H9 (cell line): ENCODE measurements around the gene PFKFB2. TPM values are rescaled to one million over a fixed set of nuclear protein-coding genes. Genes with fewer than 3 reads are reported as not detected.

ENCODE experiments used
- DNase-seq: peaks from one replicate; pipeline ENCODE4 v3.0.0-alpha.2; 2017
- H2AFZ ChIP-seq: one replicate; pipeline ENCODE4 v1.6.1; 2013; ENCODE audit warnings: mild to moderate bottlenecking, low read length, control low read depth, moderate library complexity
- H2AK5ac ChIP-seq: 2 replicates; pipeline ENCODE4 v1.6.1; 2013; ENCODE audit warnings: low read length, control low read depth, mixed read lengths; ENCODE audit not compliant: insufficient read length
- H2BK120ac ChIP-seq: one replicate; pipeline ENCODE4 v1.6.1; 2013; ENCODE audit warnings: low read depth, mild to moderate bottlenecking, low read length, control low read depth, inconsistent platforms; ENCODE audit not compliant: poor library complexity, severe bottlenecking
- H2BK12ac ChIP-seq: 2 replicates; pipeline ENCODE4 v1.6.1; 2013; ENCODE audit warnings: low read length, control low read depth, mixed read lengths, low read depth; ENCODE audit not compliant: insufficient read length
- H2BK15ac ChIP-seq: 2 replicates; pipeline ENCODE4 v1.6.1; 2013; ENCODE audit warnings: low read depth, low read length, control low read depth
- H2BK20ac ChIP-seq: one replicate; pipeline ENCODE4 v1.6.1; 2013; ENCODE audit warnings: low read depth, mild to moderate bottlenecking, low read length, control low read depth, inconsistent platforms; ENCODE audit not compliant: poor library complexity, severe bottlenecking
- H2BK5ac ChIP-seq: 2 replicates; pipeline ENCODE4 v1.6.1; 2013; ENCODE audit warnings: low read length, control low read depth, mixed read lengths; ENCODE audit not compliant: insufficient read length
- H3K14ac ChIP-seq: 2 replicates; pipeline ENCODE4 v1.6.1; 2013; ENCODE audit warnings: low read length, control low read depth; ENCODE audit not compliant: insufficient read depth
- H3K18ac ChIP-seq: 2 replicates; pipeline ENCODE4 v1.6.1; 2013; ENCODE audit warnings: low read depth, mild to moderate bottlenecking, mixed read lengths, low read length, control low read depth; ENCODE audit not compliant: insufficient read length
- H3K23ac ChIP-seq: 2 replicates; pipeline ENCODE4 v1.6.1; 2013; ENCODE audit warnings: low read length, control low read depth, mixed read lengths, low read depth; ENCODE audit not compliant: insufficient read length
- H3K23me2 ChIP-seq: 2 replicates; pipeline ENCODE4 v1.6.1; 2013; ENCODE audit warnings: low read depth, mild to moderate bottlenecking, mixed read lengths, low read length, control low read depth; ENCODE audit not compliant: insufficient read length, poor library complexity, severe bottlenecking
- H3K27ac ChIP-seq: 2 replicates; pipeline ENCODE4 v1.5.1; 2013; ENCODE audit warnings: low read length, control low read depth, mixed read lengths, low read depth; ENCODE audit not compliant: insufficient read length
- H3K27me3 ChIP-seq: 2 replicates; pipeline ENCODE4 v1.6.1; 2013; ENCODE audit warnings: low read length, control low read depth, inconsistent platforms; ENCODE audit not compliant: insufficient read depth
- H3K4ac ChIP-seq: 2 replicates; pipeline ENCODE4 v1.6.1; 2013; ENCODE audit warnings: low read depth, mild to moderate bottlenecking, control low read depth, inconsistent platforms, low read length, moderate library complexity
- H3K4me1 ChIP-seq: 2 replicates; pipeline ENCODE4 v1.6.1; 2013; ENCODE audit warnings: low read length, control low read depth, inconsistent platforms; ENCODE audit not compliant: insufficient read depth
- H3K4me2 ChIP-seq: 2 replicates; pipeline ENCODE4 v1.6.1; 2013; ENCODE audit warnings: low read length, control low read depth, mixed read lengths; ENCODE audit not compliant: insufficient read length, insufficient read depth
- H3K56ac ChIP-seq: 2 replicates; pipeline ENCODE4 v1.6.1; 2013; ENCODE audit warnings: low read depth, mild to moderate bottlenecking, mixed read lengths, low read length, control low read depth; ENCODE audit not compliant: insufficient read length
- H3K79me1 ChIP-seq: 2 replicates; pipeline ENCODE4 v1.6.1; 2013; ENCODE audit warnings: low read depth, mild to moderate bottlenecking, moderate library complexity, low read length, control low read depth, inconsistent platforms; ENCODE audit not compliant: insufficient read depth, poor library complexity, severe bottlenecking
- H3K79me2 ChIP-seq: 2 replicates; pipeline ENCODE4 v1.6.1; 2013; ENCODE audit warnings: low read length, control low read depth, inconsistent platforms; ENCODE audit not compliant: insufficient read depth
- H3K9ac ChIP-seq: 2 replicates; pipeline ENCODE4 v1.6.1; 2013; ENCODE audit warnings: low read length, control low read depth, mixed read lengths; ENCODE audit not compliant: insufficient read length; ENCODE audit errors: extremely low read depth
- H3K9me3 ChIP-seq: one replicate; pipeline ENCODE4 v1.6.1; 2013; ENCODE audit warnings: low read depth, low read length, inconsistent platforms; ENCODE audit not compliant: control insufficient read depth
- H3T11ph ChIP-seq: one replicate; pipeline ENCODE4 v1.6.1; 2013; ENCODE audit warnings: mild to moderate bottlenecking, low read length, control low read depth, inconsistent platforms
- H4K20me1 ChIP-seq: one replicate; pipeline ENCODE4 v1.6.1; 2013; ENCODE audit not compliant: control insufficient read depth, insufficient read length, insufficient read depth
- H4K5ac ChIP-seq: 2 replicates; pipeline ENCODE4 v1.6.1; 2013; ENCODE audit warnings: low read depth, mild to moderate bottlenecking, mixed read lengths, low read length, control low read depth; ENCODE audit not compliant: insufficient read length
- H4K8ac ChIP-seq: replicated peaks from 2 replicates; pipeline ENCODE4 v1.6.1; 2013; ENCODE audit warnings: low read length, control low read depth, mixed read lengths, low read depth; ENCODE audit not compliant: insufficient read length
- H4K91ac ChIP-seq: 2 replicates; pipeline ENCODE4 v1.6.1; 2013; ENCODE audit warnings: low read depth, mild to moderate bottlenecking, moderate library complexity, mixed read lengths, low read length, control low read depth; ENCODE audit not compliant: insufficient read length
- H3K27ac Mint-ChIP-seq, 3 experiments: 2 replicates in 2 of 3; 3 replicates in 1 of 3; pipeline ENCODE4 v1.8.0; 2020 to 2021; ENCODE audit warnings: mixed read lengths in 3 of 3, mild to moderate bottlenecking in 1 of 3, moderate library complexity in 1 of 3
- H3K27me3 Mint-ChIP-seq: 2 replicates; pipeline ENCODE4 v1.8.0; 2021; ENCODE audit warnings: low read depth, mild to moderate bottlenecking, moderate library complexity, mixed read lengths
- H3K36me3 Mint-ChIP-seq, 3 experiments: 2 replicates in 2 of 3; 3 replicates in 1 of 3; pipeline ENCODE4 v1.8.0; 2020 to 2021; ENCODE audit warnings: low read depth in 3 of 3, mixed read lengths in 3 of 3; ENCODE audit not compliant: insufficient read depth in 1 of 3
- H3K4me1 Mint-ChIP-seq, 2 experiments: 2 replicates each; pipeline ENCODE4 v1.8.0; 2020; ENCODE audit warnings: mixed read lengths in 2 of 2
- H3K4me3 Mint-ChIP-seq, 2 experiments: 2 replicates in 1 of 2; 3 replicates in 1 of 2; pipeline ENCODE4 v1.8.0; 2020 to 2021; ENCODE audit warnings: mild to moderate bottlenecking in 2 of 2, mixed read lengths in 2 of 2, moderate library complexity in 1 of 2
- H3K9me3 Mint-ChIP-seq, 2 experiments: 2 replicates in 1 of 2; 3 replicates in 1 of 2; pipeline ENCODE4 v1.8.0; 2020; ENCODE audit warnings: mild to moderate bottlenecking in 2 of 2, mixed read lengths in 2 of 2, moderate library complexity in 1 of 2
- WGBS: extraction: QIAGEN DNeasy Blood & Tissue Kit; methylation state at CpG from one replicate; pipeline ENCODE4 v1.1.7; 2013; ENCODE audit warnings: missing lambda C conversion rate, low lambda C conversion rate, mixed read lengths; ENCODE audit not compliant: insufficient read length; ENCODE audit errors: extremely low coverage; 5-methylcytosine and 5-hydroxymethylcytosine counted together
- total RNA-seq: library from RNA; stranded (reverse); gene quantifications from 2 replicates; pipeline ENCODE4 v1.2.1, GENCODE V29; 2021
- TF ChIP-seq, protein P1 (sequence below): fragments of 200-600 bp; sonication (generic); conservative IDR thresholded peaks from 3 replicates; pipeline ENCODE4 v1.8.0; 2021; ENCODE audit warnings: antibody characterized with exemption, mild to moderate bottlenecking

PFKFB2 gene
- total RNA-seq, 1 experiment from 2014 or later = 14.6 TPM

DNA sequence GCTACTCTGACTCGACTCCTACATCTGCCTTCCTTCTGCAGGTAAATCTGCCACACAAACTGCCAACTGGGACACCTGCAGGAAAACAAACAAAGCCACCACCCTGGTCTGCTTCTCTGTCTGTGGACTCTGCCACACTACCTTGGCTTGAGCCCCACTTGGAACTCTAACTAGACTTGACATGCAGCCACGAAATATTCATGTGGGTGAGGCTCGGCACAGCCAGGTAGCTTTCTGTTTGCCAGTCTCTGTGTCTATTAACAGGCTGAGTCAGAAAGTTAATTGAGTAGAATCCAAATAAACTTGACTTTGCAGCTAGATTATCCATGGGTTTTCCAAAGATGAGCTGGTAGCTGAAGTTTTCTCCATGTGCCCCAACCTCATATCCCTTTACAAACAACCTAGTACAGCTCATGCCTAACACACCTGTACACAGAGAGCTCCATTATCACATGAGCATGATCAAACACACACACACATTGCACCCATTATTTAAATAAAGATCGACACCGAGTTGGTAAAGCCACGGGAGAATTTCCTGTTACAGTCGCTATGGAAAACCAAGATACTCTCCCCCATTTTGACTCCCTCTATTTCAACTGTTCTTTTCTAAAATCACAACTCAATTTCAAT is 21.3 kb upstream of the PFKFB2 start:
- Histone ChIP-seq H2AFZ (no peak overlapping the region), H3T11ph (no peak overlapping the region), H4K5ac (no peak overlapping the region), H3K18ac (no peak overlapping the region), H2BK12ac (no peak overlapping the region), H3K14ac (no peak overlapping the region), H3K23ac (no peak overlapping the region), H3K56ac (no peak overlapping the region), H2BK20ac (no peak overlapping the region), H3K4ac (no peak overlapping the region), H3K23me2 (no peaks in the 10 kb centered on the region), H2BK15ac (no peak overlapping the region), H2BK5ac (no peak overlapping the region), H3K27ac (no peak overlapping the region), H4K8ac (no peak overlapping the region), H2AK5ac (no peak overlapping the region), H3K9me3 (no peaks in the 10 kb centered on the region), H3K4me2 (peak overlapping the region; percentile 20), H3K9ac (no peak overlapping the region), H3K79me1 (no peaks in the 10 kb centered on the region), H4K91ac (no peak overlapping the region), H3K4me1 (peaks cover 20% of the 10 kb centered on the region), H2BK120ac (no peak overlapping the region), H3K27me3 (no peaks in the 10 kb centered on the region), H3K79me2 (no peaks in the 10 kb centered on the region; the same call in 1 of the 2 replicates), H4K20me1 (no peaks in the 10 kb centered on the region)
- Mint-ChIP-seq H3K4me3 (peak overlapping the region in 1 of 2 experiments; percentile 66; a peak in 3 of 5 replicates), H3K27ac (peak overlapping the region; percentile 11 to 80 (median 40); a peak in 5 of 7 replicates), H3K4me1 (peaks cover 44 to 50% of the 10 kb centered on the region in 2 experiments), H3K36me3 (no peaks in the 10 kb centered on the region; a peak in 1 of 7 replicates), H3K27me3 (no peaks in the 10 kb centered on the region), H3K9me3 (no peaks in the 10 kb centered on the region)
- WGBS = no CpG with 5 or more reads among the region's 7 CpGs
- DNase-seq = no peak
- TF ChIP-seq, protein P1, sequence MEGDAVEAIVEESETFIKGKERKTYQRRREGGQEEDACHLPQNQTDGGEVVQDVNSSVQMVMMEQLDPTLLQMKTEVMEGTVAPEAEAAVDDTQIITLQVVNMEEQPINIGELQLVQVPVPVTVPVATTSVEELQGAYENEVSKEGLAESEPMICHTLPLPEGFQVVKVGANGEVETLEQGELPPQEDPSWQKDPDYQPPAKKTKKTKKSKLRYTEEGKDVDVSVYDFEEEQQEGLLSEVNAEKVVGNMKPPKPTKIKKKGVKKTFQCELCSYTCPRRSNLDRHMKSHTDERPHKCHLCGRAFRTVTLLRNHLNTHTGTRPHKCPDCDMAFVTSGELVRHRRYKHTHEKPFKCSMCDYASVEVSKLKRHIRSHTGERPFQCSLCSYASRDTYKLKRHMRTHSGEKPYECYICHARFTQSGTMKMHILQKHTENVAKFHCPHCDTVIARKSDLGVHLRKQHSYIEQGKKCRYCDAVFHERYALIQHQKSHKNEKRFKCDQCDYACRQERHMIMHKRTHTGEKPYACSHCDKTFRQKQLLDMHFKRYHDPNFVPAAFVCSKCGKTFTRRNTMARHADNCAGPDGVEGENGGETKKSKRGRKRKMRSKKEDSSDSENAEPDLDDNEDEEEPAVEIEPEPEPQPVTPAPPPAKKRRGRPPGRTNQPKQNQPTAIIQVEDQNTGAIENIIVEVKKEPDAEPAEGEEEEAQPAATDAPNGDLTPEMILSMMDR = no peak
